A549 treated with dexamethasone at 1 μM for 4 hours (cell line): ENCODE measurements around the gene SPRYD4. TPM values are rescaled to one million over a fixed set of nuclear protein-coding genes. Genes with fewer than 3 reads are reported as not detected.

Source experiments
- total RNA-seq: library from RNA; stranded (reverse); fragments of 200-300 nt; extraction: Qiagen RNA extraction; gene quantifications from 5 replicates; pipeline ENCODE4 v1.2.3, GENCODE V29; 2022

SPRYD4 gene
- 1.5 to 2.0 TPM (median 1.8 TPM) in 5 replicates for total RNA-seq

GRCh38 chr12:56468216-56469006, at the start of gene SPRYD4:
SPRYD4 (plus strand) TSS chr12:56468578; CDS start chr12:56468592, 14 bp downstream.

GRCh38 chr12:56448860-56449621, 19.3 kb upstream of the SPRYD4 start, which contains the start of gene TIMELESS:
TIMELESS (minus strand) TSS chr12:56449426; CDS start chr12:56434170, 15,256 bp downstream.

GRCh38 chr12:56454557-56454956, 13.8 kb upstream of the SPRYD4 start, which contains the start of gene MIP:
MIP (minus strand) TSS chr12:56454657; CDS start chr12:56454613, 44 bp downstream.

GRCh38 chr12:56488041-56488955, 19.9 kb downstream of the SPRYD4 start, which contains the start of gene GLS2:
GLS2 (minus strand) TSS chr12:56488161; CDS start chr12:56488118, 43 bp downstream.

GRCh38 chr12:56521590-56522371, 53.4 kb downstream of the SPRYD4 start, which contains the start of gene RBMS2:
RBMS2 (plus strand) TSS chr12:56521820; CDS start chr12:56522024, 204 bp downstream.

Other genes with a start within 250 kb of the SPRYD4 start
- gene RNF41, start 246.7 kb upstream of the SPRYD4 start, total RNA-seq, result 21.6 to 27.4 TPM (median 26.5 TPM) in 5 replicates
- gene NABP2, start 244.2 kb upstream of the SPRYD4 start, total RNA-seq, result 54.2 to 64.3 TPM (median 59.9 TPM) in 5 replicates
- gene SLC39A5, start 238.5 kb upstream of the SPRYD4 start, total RNA-seq, result 0.09 TPM in 1 of 5 replicates, not detected in the others
- gene ANKRD52, start 210.2 kb upstream of the SPRYD4 start, total RNA-seq, result 29.4 to 50.6 TPM (median 47.0 TPM) in 5 replicates
- gene COQ10A, start 201.6 kb upstream of the SPRYD4 start, total RNA-seq, result 12.6 to 15.7 TPM (median 15.3 TPM) in 5 replicates
- 165 to 177 TPM (median 167 TPM) in 5 replicates for gene CS, start 168.2 kb upstream of the SPRYD4 start, total RNA-seq
- gene CNPY2, start 152.6 kb upstream of the SPRYD4 start, total RNA-seq, result 120 to 144 TPM (median 126 TPM) in 5 replicates
- gene PAN2, start 134.6 kb upstream of the SPRYD4 start, total RNA-seq, result 11.3 to 14.3 TPM (median 14.2 TPM) in 5 replicates
- 0.17 to 0.49 TPM (median 0.32 TPM) in 4 of 5 replicates, not detected in the other for gene IL23A, start 129.7 kb upstream of the SPRYD4 start, total RNA-seq
- gene STAT2, start 108.5 kb upstream of the SPRYD4 start, total RNA-seq, result 7.6 to 13.7 TPM (median 11.1 TPM) in 5 replicates
- not detected in 5 replicates for gene APOF, start 105.7 kb upstream of the SPRYD4 start, total RNA-seq
- gene TIMELESS, start 19.2 kb upstream of the SPRYD4 start, total RNA-seq, result 27.2 to 40.2 TPM (median 36.9 TPM) in 5 replicates
- gene MIP, start 13.9 kb upstream of the SPRYD4 start, total RNA-seq, result 0.15 TPM in 1 of 5 replicates, not detected in the others
- gene GLS2, start 19.6 kb downstream of the SPRYD4 start, total RNA-seq, result 0.07 to 0.28 TPM (median 0.11 TPM) in 5 replicates
- 10.0 to 15.1 TPM (median 12.5 TPM) in 5 replicates for gene RBMS2, start 53.2 kb downstream of the SPRYD4 start, total RNA-seq
- gene BAZ2A, start 161.7 kb downstream of the SPRYD4 start, total RNA-seq, result 23.1 to 50.4 TPM (median 45.3 TPM) in 5 replicates
- gene ATP5F1B, start 177.4 kb downstream of the SPRYD4 start, total RNA-seq, result 802 to 906 TPM (median 881 TPM) in 5 replicates
- gene PTGES3, start 219.7 kb downstream of the SPRYD4 start, total RNA-seq, result 349 to 414 TPM (median 400 TPM) in 5 replicates